ENCODE data around the gene TBL1X. TPM values are rescaled to one million over a fixed set of nuclear protein-coding genes. Genes with fewer than 3 reads are reported as not detected.

The TBL1X gene
- total and polyA plus RNA-seq, 2 donors (not counting 3 experiments of a cell fraction or from before 2014, with no cell fraction given): 8.7 to 25.3 TPM

DNA sequence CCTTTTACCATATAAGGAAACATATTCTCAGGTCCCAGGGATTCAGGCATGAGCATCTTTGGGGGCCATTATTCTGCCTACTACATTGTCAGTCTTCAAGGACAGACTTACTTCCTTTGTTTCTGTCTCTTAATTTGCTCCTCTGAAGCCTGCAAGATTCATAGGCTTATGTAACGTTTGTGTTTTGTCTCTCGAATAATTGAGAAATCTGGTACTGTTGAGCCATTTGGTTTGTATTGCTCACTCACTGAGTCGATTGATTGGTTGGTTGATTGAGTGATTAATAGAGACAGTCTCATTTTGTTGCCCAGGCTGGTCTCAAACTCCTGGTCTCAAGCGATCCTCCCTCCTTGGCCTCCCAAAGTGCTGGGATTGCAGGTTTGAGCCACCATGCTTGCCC lies 23.7 kb downstream of the TBL1X start:
- Histone ChIP-seq H4K20me1 (replicated peaks; ENCODE audit: control insufficient read depth, extremely low read depth, insufficient read depth, low read length) (no peaks in the 10 kb centered on the region), H3K9ac (replicated peaks; ENCODE audit: extremely low read depth, insufficient read depth, low read length) (no peak overlapping the region), H3K79me2 (ENCODE audit: control insufficient read depth, insufficient read depth, low read length) (peaks cover 27% of the 10 kb centered on the region), H2AFZ (ENCODE audit: low read depth, low read length) (no peak overlapping the region), H3K27ac (ENCODE audit: insufficient read depth, low read depth, low read length) (no peak overlapping the region), H3K4me1 (ENCODE audit: control insufficient read depth, extremely low read depth, insufficient read depth, low read length) (no peaks in the 10 kb centered on the region), H3K9me1 (replicated peaks; ENCODE audit: control insufficient read depth, extremely low read depth, insufficient read depth, low read length) (no peaks in the 10 kb centered on the region), H3K27me3 (ENCODE audit: control insufficient read depth in 2 of 2, insufficient read depth in 2 of 2, low read length in 2 of 2) (no peaks in the 10 kb centered on the region), H3K4me3 (replicated peaks in 1 of 3; ENCODE audit: insufficient read depth in 1 of 3, low read depth in 1 of 3, low read length in 3 of 3) (no peak overlapping the region), H3K4me2 (ENCODE audit: insufficient read depth, low read length) (no peak overlapping the region), H3K9me3 (replicated peaks; ENCODE audit: control insufficient read depth, insufficient read depth, low read length) (no peaks in the 10 kb centered on the region), H3K36me3 (ENCODE audit: control insufficient read depth in 2 of 2, extremely low read depth in 1 of 2, insufficient read depth in 2 of 2, low read length in 2 of 2) (no peaks in the 10 kb centered on the region)
- dilution Hi-C loops (cut with MboI; ENCODE audit: extremely low pct_ligation_motif_present, low sequenced_read_pairs) (no loop called here), intact Hi-C loops (cut with micrococcal nuclease) (no loop called here)
- FAIRE-seq (no peak), DNase-seq (ENCODE audit: low read depth, low spot score) (no peak)
- BruUV-seq (replicated peaks): no TSS peak
- CTCF ChIA-PET: no interaction called here
- no peak for TF ChIP-seq POLR2AphosphoS5 (IDR thresholded peaks at IDR 0.05; ENCODE audit: insufficient read depth, low read depth, low read length)
- no peak for TF ChIP-seq MYC (IDR thresholded peaks at IDR 0.05; ENCODE audit: low read depth, low read length)
- POLR2A ChIA-PET: no interaction called here

DNA sequence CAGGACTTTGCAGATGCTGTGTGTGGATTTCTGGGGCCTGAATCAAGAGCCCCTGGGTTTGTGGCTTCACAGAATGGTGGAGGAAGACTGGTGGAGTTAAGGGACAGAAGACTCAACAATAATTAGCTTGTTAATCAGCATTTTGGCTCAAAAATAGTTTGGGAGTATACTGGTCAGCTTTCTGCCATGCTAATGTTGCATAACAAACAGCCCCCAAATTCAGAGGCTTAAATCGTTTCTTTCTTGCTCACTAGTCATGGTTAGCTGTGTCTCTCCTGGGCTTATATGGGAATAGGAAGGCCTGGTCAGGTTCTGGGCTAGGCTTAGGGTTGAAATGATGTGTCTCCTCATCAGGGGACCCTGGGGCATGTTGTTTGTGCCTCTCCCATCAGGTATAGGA lies 24.4 kb downstream of the TBL1X start:
- DNase-seq (ENCODE audit: low read depth, low spot score): no peak
- TF ChIP-seq FOS (IDR thresholded peaks at IDR 0.05; ENCODE audit: borderline replicate concordance, insufficient read depth, low read length): no peak
- no peak for TF ChIP-seq POLR2AphosphoS5 (IDR thresholded peaks at IDR 0.05; ENCODE audit: insufficient read depth, low read depth, low read length)
- TF ChIP-seq, protein P1, sequence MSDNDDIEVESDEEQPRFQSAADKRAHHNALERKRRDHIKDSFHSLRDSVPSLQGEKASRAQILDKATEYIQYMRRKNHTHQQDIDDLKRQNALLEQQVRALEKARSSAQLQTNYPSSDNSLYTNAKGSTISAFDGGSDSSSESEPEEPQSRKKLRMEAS (IDR thresholded peaks at IDR 0.05; ENCODE audit: insufficient read depth, insufficient read length): no peak
- no peak for TF ChIP-seq JUN (IDR thresholded peaks at IDR 0.05; ENCODE audit: borderline replicate concordance, insufficient read depth, insufficient read length, low read depth)
- TF ChIP-seq MYC (IDR thresholded peaks at IDR 0.05; ENCODE audit: low read depth, low read length): no peak
- TF ChIP-seq GATA2 (IDR thresholded peaks at IDR 0.05; ENCODE audit: insufficient read depth, insufficient read length, low read depth, low read length): no peak
- ChIA-PET POLR2A (no interaction called here), CTCF (no interaction called here)
- BruUV-seq (replicated peaks): no TSS peak
- dilution Hi-C loops (cut with MboI; ENCODE audit: extremely low pct_ligation_motif_present, low sequenced_read_pairs) (no loop called here), intact Hi-C loops (cut with micrococcal nuclease) (no loop called here)
- no peaks in the 10 kb centered on the region for H3K27me3 ChIP-seq (ENCODE audit: control insufficient read depth in 2 of 2, insufficient read depth in 2 of 2, low read length in 2 of 2)
- no peaks in the 10 kb centered on the region for H3K9me1 ChIP-seq (replicated peaks; ENCODE audit: control insufficient read depth, extremely low read depth, insufficient read depth, low read length)
- no peaks in the 10 kb centered on the region for H3K36me3 ChIP-seq (ENCODE audit: control insufficient read depth in 2 of 2, extremely low read depth in 1 of 2, insufficient read depth in 2 of 2, low read length in 2 of 2)
- no peak overlapping the region for H3K4me2 ChIP-seq (ENCODE audit: insufficient read depth, low read length)
- H3K9ac ChIP-seq (replicated peaks; ENCODE audit: extremely low read depth, insufficient read depth, low read length): no peak overlapping the region
- H3K4me1 ChIP-seq (ENCODE audit: control insufficient read depth, extremely low read depth, insufficient read depth, low read length): no peaks in the 10 kb centered on the region
- no peaks in the 10 kb centered on the region for H4K20me1 ChIP-seq (replicated peaks; ENCODE audit: control insufficient read depth, extremely low read depth, insufficient read depth, low read length)
- H3K27ac ChIP-seq (ENCODE audit: insufficient read depth, low read depth, low read length): no peak overlapping the region
- H3K9me3 ChIP-seq (replicated peaks; ENCODE audit: control insufficient read depth, insufficient read depth, low read length): no peaks in the 10 kb centered on the region
- H2AFZ ChIP-seq (ENCODE audit: low read depth, low read length): no peak overlapping the region
- no peak overlapping the region for H3K4me3 ChIP-seq (replicated peaks in 1 of 3; ENCODE audit: insufficient read depth in 1 of 3, low read depth in 1 of 3, low read length in 3 of 3)
- peaks cover 29% of the 10 kb centered on the region for H3K79me2 ChIP-seq (ENCODE audit: control insufficient read depth, insufficient read depth, low read length)
- no peak for FAIRE-seq

Measured in endothelial cell of umbilical vein (primary cell).